C4-2B (cell line): ENCODE results near the gene VAT1L.

Experiments used
- ZFX ChIP-seq: fragments of 450-650 bp; IDR thresholded peaks from 2 replicates; pipeline ENCODE4 v1.6.1; 2017
- TF ChIP-seq, protein P1 (sequence below): fragments of 450-650 bp; conservative IDR thresholded peaks from 2 replicates; pipeline ENCODE4 v1.5.1; 2017; ENCODE audit warnings: mild to moderate bottlenecking

DNA sequence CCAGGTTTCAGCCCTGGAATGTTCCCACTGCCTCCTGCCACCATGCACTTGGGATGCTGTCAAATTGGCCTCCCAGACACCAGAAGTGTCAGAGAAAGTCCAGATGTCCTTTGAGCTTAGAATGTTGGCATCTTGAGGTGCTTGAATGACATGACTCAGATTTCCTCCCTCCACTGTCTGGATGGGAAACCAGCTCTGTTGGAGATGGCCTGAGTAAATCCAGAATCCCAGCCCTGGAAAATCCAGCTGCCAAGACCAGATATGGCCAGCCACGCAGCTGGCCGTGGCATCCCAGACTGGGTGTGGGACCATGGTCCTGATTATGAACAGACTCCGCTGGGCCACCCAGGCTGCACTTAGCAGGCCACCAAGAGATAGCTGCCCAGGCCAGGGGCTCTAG is 177.0 kb downstream of the VAT1L start:
- TF ChIP-seq, protein P1, sequence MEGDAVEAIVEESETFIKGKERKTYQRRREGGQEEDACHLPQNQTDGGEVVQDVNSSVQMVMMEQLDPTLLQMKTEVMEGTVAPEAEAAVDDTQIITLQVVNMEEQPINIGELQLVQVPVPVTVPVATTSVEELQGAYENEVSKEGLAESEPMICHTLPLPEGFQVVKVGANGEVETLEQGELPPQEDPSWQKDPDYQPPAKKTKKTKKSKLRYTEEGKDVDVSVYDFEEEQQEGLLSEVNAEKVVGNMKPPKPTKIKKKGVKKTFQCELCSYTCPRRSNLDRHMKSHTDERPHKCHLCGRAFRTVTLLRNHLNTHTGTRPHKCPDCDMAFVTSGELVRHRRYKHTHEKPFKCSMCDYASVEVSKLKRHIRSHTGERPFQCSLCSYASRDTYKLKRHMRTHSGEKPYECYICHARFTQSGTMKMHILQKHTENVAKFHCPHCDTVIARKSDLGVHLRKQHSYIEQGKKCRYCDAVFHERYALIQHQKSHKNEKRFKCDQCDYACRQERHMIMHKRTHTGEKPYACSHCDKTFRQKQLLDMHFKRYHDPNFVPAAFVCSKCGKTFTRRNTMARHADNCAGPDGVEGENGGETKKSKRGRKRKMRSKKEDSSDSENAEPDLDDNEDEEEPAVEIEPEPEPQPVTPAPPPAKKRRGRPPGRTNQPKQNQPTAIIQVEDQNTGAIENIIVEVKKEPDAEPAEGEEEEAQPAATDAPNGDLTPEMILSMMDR, result no peak
- TF ChIP-seq ZFX, result no peak
